ENCODE measurements around the gene VPS54.
A peak's percentile ranks its signal among the peaks of the same experiment; 100 is the strongest.

Gene VPS54

DNA sequence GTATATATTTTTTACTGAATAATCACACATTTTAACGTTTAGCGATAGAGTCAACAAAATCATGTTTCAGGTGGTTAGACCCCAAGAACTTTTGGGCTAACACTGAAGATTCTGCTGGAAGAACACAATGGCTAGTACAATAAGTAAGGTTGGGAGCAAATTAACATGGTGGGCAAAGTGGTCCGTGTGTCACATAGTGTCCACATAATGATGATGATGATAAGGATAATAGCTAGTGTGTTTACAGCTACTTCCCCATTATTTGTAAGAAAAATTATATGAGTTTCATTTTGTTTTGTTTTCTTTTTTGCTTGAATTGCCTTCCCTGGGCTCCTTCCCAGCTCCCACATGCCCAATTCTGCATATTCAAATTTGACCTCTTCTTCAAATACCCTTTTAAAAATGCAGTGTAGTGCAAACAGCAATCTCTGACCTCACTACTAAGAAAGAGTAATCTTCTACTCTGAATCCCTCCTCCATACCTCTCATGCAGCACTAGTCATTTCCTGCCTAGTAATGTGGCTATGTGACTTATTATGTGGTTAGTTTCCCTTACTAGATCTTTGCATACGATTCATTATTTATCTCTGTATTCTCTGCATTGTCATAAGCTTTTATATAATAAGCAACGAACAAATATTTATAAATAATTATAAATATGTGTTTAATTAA, 16.9 kb upstream of the VPS54 start:
- Mint-ChIP-seq H3K4me3 (peak overlapping the region; percentile 43 to 79), H3K4me1 (peaks cover 50% of the 10 kb centered on the region), H3K9me3 (peaks cover 18 to 19% of the 10 kb centered on the region in 2 donors), H3K27ac (peak overlapping the region; percentile 51 to 90), H3K27me3 (no peaks in the 10 kb centered on the region)
- DNase-seq (peak; percentile 22 to 25), ATAC-seq (peak; percentile 99)

DNA sequence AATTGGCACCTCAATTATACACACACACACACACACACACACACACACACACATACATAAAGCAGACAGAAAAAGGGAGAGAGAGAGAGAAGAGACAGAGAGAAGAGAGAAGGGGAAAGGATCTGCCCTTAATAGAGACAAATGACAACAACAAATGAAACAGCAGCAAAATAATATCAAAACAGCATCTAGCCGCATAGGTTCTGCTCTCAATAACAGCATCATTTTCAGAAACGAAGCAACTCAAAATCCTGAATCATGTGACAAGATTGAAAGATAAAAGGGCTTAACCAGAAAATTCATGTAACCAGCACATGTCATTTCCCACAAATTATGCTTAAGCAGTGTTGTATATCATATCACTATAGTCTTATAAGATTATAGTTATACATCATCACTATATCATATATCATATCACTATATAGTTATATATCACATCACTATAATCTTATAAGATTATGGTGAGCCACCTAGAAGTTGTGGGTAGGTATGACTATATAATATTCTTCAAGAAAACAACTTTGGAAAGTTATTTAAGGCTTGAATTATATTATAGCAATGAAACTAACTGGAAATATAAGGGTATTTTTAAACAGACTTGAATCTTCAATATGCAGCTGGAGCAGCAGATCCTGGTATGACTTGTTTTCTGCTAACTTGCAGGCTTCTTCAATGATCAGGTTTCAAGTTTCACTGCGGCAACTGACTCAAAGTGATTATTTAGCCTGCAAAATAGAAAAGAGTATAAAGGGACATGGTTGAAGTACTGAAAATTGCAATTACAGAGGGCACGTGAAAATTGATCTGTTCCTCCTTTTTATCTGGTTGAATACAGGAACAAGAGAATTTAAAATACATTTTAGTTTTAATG, 16.1 kb upstream of the VPS54 start:
- peak; percentile 61 for ATAC-seq

DNA sequence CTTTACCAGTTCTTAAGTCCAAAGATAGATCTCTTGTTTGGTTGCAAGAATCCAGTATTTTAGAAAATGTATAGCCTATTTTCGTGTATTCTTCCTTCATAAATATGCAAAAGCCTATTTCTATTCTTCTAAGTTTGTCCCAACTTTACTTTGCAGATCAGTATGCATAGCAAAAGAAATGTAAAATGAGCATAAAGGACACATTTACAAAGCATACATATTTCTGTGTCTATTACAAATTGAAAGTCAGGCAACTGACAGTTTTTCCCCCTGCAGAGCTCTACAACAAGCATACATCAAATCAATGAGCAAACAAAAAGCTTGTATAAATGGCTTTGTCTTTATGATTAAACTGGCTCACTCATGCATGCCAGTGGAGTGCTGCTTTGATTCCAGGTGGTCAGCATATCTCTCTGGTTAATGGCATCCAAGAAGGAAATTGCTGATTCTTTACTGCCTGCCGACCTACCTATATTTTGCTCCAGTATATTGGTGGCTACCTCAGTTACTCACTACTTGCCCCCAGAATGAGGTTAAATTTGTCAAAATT, 10.0 kb upstream of the VPS54 start:
- no peak for ATAC-seq
- no peak for DNase-seq
- H3K27me3 Mint-ChIP-seq, result no peaks in the 10 kb centered on the region
- peaks cover 24% of the 10 kb centered on the region for H3K4me1 Mint-ChIP-seq
- H3K27ac Mint-ChIP-seq, result no peak overlapping the region
- peaks cover 7 to 9% of the 10 kb centered on the region in 2 donors for H3K9me3 Mint-ChIP-seq
- H3K4me3 Mint-ChIP-seq, result no peak overlapping the region

More for the DNA sequence above, 16.1 kb upstream of the VPS54 start:
- peaks cover 44% of the 10 kb centered on the region for H3K4me1 Mint-ChIP-seq
- peak overlapping the region; percentile 51 to 90 for H3K27ac Mint-ChIP-seq
- peak overlapping the region; percentile 43 to 79 for H3K4me3 Mint-ChIP-seq
- peaks cover 18 to 19% of the 10 kb centered on the region in 2 donors for H3K9me3 Mint-ChIP-seq
- H3K27me3 Mint-ChIP-seq, result no peaks in the 10 kb centered on the region
- DNase-seq, result no peak

DNA sequence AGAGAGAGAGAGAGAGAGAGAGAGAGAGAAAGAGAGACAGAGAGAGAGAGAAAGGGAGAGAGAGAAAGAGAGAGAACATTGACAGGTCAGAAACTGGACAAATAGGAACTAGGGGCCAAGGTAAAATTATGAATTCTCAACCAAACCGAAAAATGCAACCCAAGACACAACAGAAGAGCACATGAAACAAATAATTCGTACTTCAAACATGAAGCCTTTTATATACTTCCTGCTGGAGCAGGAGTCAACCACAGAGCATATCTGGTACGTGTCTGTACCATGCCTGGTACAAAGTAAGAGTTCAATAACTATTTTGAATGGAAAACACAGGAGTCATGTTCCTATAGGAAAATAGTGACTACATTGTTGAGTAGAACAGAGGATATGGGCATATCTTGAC, 6.5 kb upstream of the VPS54 start:
- DNase-seq (no peak), ATAC-seq (peak; percentile 72)
- H3K4me1 Mint-ChIP-seq, result peaks cover 25% of the 10 kb centered on the region
- peak overlapping the region in 1 of 2 donors; percentile 10 for H3K27ac Mint-ChIP-seq
- no peaks in the 10 kb centered on the region for H3K9me3 Mint-ChIP-seq
- no peaks in the 10 kb centered on the region for H3K27me3 Mint-ChIP-seq
- peak overlapping the region; percentile 12 to 18 for H3K4me3 Mint-ChIP-seq

DNA sequence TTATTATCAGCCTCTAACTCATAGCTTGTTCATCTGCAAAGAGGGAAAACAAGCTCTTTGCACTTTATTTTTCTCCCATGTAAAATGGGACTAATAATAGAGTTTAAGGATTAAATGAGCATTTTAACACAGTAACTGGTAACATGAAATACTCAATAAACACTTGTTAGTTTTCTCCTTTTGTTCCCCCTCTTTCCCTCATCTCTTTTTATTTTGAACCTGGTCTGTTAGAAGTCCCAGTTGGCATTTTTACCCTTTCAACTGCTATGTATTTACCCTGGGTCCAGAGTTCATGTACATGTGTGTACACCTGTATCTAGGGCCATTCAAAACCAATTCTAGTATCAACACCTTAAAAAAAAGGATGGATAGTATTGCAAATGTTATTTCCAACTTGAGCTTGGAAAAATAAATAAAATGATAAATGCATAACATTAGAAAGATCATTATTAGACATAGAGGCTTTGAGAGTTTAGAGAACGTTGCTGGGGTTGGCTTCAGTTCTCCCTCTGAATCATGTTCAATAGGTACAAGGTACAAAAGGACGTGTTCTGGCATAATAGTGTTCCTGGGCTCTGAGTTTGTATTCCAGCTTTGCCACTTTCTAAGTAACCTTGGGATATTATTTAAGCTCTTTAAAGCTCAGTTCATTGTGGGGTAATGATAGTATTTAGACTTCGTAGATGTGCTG, 5.2 kb upstream of the VPS54 start:
- Mint-ChIP-seq H3K27me3 (no peaks in the 10 kb centered on the region), H3K9me3 (no peaks in the 10 kb centered on the region), H3K27ac (no peak overlapping the region), H3K4me3 (no peak overlapping the region), H3K4me1 (peaks cover 38% of the 10 kb centered on the region)
- DNase-seq (no peak), ATAC-seq (no peak)

DNA sequence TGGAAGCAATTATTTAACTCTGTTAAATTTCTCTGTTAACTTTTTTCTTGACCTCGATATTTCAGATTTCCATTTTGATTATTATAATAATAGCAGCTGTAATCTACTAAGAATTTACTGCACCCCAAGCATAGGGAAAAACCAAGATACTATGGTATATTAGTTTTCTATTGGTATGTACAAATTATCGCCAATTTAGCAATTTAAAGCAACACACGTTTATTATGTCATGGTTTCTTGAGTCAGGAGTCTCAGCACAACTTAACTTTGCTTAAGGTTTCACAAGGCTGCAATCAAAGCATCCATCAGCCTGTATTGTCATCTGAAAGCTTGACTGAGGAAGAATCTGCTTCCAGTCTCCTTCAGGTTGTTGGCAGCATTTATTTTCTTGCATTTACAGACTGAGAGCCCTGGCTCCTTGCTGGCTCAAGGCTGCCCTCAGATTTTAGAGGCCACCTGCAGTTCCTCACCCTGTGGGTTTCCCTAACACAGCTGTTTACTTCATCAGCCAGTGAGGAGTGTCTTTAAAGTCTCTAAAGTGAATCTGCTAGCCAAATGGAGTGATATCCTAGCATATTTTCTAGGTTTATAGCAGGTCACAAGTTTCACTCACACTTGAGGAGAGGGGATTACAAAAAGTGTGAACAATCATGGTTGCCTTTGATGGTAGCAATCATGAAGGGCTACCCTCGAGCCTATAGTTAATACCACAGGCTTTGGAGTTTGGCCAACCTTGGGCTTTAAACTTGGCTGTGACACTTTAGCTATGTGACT, 4.4 kb upstream of the VPS54 start:
- H3K27me3 Mint-ChIP-seq, result no peaks in the 10 kb centered on the region
- H3K9me3 Mint-ChIP-seq, result no peaks in the 10 kb centered on the region
- ATAC-seq (no peak), DNase-seq (no peak)
- no peak overlapping the region for H3K4me3 Mint-ChIP-seq
- no peak overlapping the region for H3K27ac Mint-ChIP-seq
- H3K4me1 Mint-ChIP-seq, result peaks cover 40% of the 10 kb centered on the region

DNA sequence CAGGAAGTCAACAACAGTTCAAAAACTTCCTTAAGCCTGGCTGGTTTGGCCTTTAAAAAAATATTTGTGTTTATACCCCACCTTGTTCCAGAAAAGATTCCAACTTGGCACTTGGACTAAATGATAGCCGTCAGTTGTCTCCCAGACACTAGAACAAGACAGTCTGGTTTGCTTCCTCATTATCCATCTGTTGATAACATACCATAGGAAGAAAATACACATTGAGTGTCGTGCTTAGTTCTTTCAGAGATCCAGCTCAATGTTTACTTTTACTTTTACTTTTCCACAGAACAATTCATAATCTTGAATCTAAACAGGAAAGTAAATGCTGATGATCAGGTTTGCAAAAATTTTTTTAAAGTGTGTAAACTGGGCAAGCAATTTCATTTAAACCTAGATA, 2.4 kb upstream of the VPS54 start:
- no peaks in the 10 kb centered on the region for H3K27me3 Mint-ChIP-seq
- H3K27ac Mint-ChIP-seq, result peak overlapping the region in 1 of 2 donors; percentile 71
- H3K4me1 Mint-ChIP-seq, result peaks cover 41% of the 10 kb centered on the region
- ATAC-seq (no peak), DNase-seq (no peak)
- H3K4me3 Mint-ChIP-seq, result peak overlapping the region in 1 of 2 donors; percentile 20
- no peaks in the 10 kb centered on the region for H3K9me3 Mint-ChIP-seq

DNA sequence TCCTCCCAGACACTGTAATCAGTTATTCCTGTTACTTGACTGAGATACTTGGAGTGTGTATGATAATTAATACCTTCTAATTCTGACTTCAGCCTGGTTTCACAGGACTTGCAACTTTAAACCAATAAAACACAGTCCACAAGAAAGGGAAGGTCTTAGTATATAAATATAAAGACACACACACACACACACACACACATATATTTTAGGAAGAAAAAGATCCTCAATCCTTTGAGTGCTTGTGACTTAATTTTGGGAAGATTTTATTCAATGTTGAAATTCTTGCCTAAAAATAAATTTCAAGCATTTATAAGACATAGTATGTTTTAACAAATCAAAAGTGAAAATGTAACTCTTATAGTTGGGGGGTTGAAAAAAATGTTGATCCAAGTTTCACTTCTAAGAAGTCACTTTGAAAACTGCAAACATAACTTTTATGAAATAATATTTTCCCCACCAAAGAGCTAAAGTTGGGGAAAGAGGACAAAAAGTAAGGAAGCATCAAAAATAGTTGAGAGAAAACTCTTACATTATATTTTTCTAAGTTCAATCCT, 824 bp upstream of the VPS54 start:
- H3K27me3 Mint-ChIP-seq, result no peaks in the 10 kb centered on the region
- no peaks in the 10 kb centered on the region for H3K9me3 Mint-ChIP-seq
- ATAC-seq (no peak), DNase-seq (no peak)
- H3K4me1 Mint-ChIP-seq, result peaks cover 38% of the 10 kb centered on the region
- peak overlapping the region; percentile 97 to 100 for H3K27ac Mint-ChIP-seq
- peak overlapping the region; percentile 93 to 99 for H3K4me3 Mint-ChIP-seq

DNA sequence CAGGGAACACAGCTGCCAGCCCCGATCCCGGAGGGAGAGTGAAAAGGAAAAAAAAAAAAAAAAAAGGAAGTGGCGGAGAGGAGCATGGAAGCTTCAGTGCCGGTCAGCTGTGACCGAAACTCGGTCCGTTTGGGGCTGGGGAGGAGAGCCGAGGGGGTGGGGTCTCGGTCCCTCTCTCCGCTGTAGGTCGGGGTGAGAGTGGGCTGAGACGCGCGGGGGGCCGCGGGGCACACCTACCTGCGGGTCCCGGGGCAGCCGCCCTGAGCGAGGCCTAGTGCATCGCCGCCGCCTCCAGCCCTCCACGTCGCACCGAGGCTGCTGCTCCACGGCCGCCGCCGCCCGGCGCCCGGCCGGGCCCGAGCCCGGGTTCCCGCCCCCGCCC, 536 bp downstream of the VPS54 start:
- H3K27me3 Mint-ChIP-seq, result no peaks in the 10 kb centered on the region
- no peak for DNase-seq
- peaks cover 37% of the 10 kb centered on the region for H3K4me1 Mint-ChIP-seq
- ATAC-seq, result peak; percentile 82
- no peaks in the 10 kb centered on the region for H3K9me3 Mint-ChIP-seq
- peak overlapping the region; percentile 100 for H3K27ac Mint-ChIP-seq
- peak overlapping the region; percentile 99 for H3K4me3 Mint-ChIP-seq

DNA sequence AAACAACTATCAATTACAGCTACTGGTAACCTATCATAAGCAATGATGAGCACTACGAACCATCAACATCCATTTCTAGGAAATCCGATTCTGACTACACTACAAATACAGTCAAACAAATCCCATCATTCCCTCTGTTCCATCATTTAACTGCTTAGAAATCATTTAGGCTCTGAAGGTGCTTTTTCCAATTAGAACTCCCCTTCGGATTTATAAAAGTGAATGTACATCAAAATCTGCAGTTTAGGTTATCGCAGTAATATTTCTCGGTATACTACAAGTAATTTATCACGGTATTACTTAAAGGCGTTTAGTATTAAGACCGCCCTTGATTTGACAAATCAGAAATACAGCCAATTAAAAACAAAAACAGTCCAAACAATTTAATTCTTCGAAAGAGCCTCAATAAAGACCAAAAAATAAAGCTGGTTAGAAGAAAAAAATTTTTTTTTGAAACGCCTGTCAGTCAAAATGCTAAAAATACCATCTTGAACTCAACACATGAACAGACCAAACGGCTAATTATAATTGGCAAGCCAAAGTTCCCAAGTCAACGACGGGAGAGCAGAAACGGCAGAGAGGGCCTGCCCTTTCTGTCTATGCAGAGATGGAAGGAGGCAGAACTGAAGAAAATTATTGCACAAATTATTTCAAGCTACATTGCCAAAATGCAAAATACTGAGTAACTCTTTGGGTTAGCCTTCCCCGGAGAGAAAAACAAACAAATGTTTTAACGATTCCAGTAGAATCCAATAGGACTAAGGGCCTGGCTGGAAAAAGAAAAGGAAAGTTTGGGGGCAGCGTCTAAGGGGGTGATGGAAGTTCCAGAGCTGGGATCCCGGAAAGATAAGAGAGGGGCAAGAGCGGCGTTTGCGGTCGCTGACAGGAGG, 1.2 kb downstream of the VPS54 start:
- H3K27ac Mint-ChIP-seq, result peak overlapping the region; percentile 100

DNA sequence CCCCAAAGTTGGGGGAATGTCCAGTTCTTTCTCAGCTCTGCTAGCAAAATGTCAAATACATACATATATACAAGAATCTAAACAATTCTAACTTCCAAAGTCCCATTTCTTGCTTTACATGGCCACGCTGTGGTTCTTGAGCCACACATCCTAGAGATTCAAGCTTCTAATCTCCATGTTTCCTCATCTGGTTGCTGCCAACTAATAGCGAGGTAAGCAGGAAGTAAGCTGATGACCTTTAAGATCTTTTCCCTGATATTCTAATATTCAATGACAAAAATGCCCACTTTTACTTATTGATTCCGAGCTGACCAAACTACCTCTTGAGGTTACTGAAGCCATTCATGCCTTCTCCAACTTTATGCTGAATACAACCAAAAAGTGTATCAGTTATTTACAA, 3.3 kb downstream of the VPS54 start:
- H3K4me1 Mint-ChIP-seq, result peaks cover 50% of the 10 kb centered on the region
- no peak overlapping the region for H3K4me3 Mint-ChIP-seq
- ATAC-seq, result no peak
- no peaks in the 10 kb centered on the region for H3K27me3 Mint-ChIP-seq
- H3K27ac Mint-ChIP-seq, result no peak overlapping the region
- DNase-seq, result no peak
- no peaks in the 10 kb centered on the region for H3K9me3 Mint-ChIP-seq

More for the DNA sequence above, 1.2 kb downstream of the VPS54 start:
- no peak for ATAC-seq
- H3K9me3 Mint-ChIP-seq, result no peaks in the 10 kb centered on the region
- peaks cover 38% of the 10 kb centered on the region for H3K4me1 Mint-ChIP-seq
- no peak for DNase-seq
- peak overlapping the region; percentile 96 to 99 for H3K4me3 Mint-ChIP-seq
- H3K27me3 Mint-ChIP-seq, result no peaks in the 10 kb centered on the region

DNA sequence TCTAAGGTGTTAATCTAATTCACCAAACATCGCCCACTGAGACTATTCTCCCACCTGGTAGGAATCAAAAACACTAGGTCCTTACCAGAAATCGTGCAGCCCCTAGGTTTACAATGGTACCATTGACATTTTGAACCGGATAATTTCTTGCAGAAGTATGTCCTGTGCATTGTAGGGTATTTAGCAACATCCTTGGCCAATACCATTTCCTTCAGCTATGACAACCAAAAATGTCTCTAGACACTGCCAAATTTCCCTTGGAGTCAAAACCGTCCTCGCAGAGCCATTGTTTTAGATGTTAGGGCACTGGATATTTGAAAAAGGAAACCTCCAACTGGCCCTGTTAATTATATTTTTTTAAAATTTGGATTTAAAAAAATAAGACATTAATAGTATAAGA, 3.8 kb downstream of the VPS54 start:
- H3K9me3 Mint-ChIP-seq, result no peaks in the 10 kb centered on the region
- ATAC-seq (no peak), DNase-seq (no peak)
- no peak overlapping the region for H3K4me3 Mint-ChIP-seq
- no peak overlapping the region for H3K27ac Mint-ChIP-seq
- peaks cover 45% of the 10 kb centered on the region for H3K4me1 Mint-ChIP-seq
- no peaks in the 10 kb centered on the region for H3K27me3 Mint-ChIP-seq

DNA sequence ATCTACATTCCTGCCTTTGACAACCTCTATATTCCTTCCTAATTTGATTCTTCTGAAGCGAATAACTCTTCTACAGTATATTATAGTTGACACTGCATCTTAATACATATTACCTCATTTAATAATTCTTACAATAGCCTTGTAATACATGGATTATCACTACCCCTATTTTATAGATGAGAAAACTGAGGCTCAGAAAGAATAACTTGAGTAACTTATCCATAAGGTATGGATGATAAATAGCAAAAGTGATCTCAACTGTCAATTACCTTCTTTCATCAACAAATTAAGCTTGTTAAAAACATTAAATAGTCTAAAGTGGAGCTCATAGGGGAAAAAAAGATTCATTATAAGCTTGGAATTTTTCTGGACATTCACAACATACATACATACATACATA, 4.6 kb downstream of the VPS54 start:
- H3K9me3 Mint-ChIP-seq, result no peaks in the 10 kb centered on the region
- H3K4me3 Mint-ChIP-seq, result no peak overlapping the region
- no peak for ATAC-seq
- H3K27me3 Mint-ChIP-seq, result no peaks in the 10 kb centered on the region
- H3K27ac Mint-ChIP-seq, result no peak overlapping the region
- DNase-seq, result no peak
- peaks cover 38% of the 10 kb centered on the region for H3K4me1 Mint-ChIP-seq

DNA sequence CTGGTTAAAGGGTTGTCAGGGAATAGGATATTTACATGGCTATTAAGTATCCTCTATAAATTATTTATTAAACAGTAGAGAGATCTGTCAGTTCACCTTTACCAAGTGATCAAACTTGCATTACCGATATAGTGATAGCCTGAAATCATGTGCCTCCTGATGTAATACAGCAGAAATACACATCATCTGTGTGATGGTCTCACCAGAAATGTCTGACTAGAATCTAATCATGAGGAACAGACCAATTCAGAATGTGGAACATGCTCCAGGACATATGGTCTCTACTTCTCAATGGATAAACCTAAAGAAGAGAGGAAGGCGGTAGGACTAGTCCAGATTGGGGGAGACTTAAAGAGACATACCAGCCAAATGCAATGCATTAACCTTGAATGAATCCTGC, 6.2 kb downstream of the VPS54 start:
- Mint-ChIP-seq H3K9me3 (no peaks in the 10 kb centered on the region), H3K4me1 (peaks cover 43% of the 10 kb centered on the region), H3K27me3 (no peaks in the 10 kb centered on the region), H3K27ac (peak overlapping the region in 1 of 2 donors; percentile 74), H3K4me3 (no peak overlapping the region)
- ATAC-seq (no peak), DNase-seq (no peak)
